ENCODE data around the gene BBC3. TPM values are rescaled to one million over a fixed set of nuclear protein-coding genes. Genes with fewer than 3 reads are reported as not detected.

Gene BBC3
- total RNA-seq, 1 donor from 2014 or later = 18.6 TPM

GRCh38 chr19:47239152-47239551 is 8.2 kb upstream of the BBC3 start:
- peaks cover 8% of the 10 kb centered on the region for H3K27me3 Mint-ChIP-seq (ENCODE audit: unreplicated experiment)

GRCh38 chr19:47236072-47236675 is 5.2 kb upstream of the BBC3 start:
- no peak overlapping the region for H3K27ac Mint-ChIP-seq (ENCODE audit: unreplicated experiment)
- peaks cover 19% of the 10 kb centered on the region for H3K27me3 Mint-ChIP-seq (ENCODE audit: unreplicated experiment)
- H3K4me3 Mint-ChIP-seq (ENCODE audit: unreplicated experiment) = no peak overlapping the region
- no peaks in the 10 kb centered on the region for H3K9me3 Mint-ChIP-seq (ENCODE audit: unreplicated experiment)
- TF ChIP-seq CTCF (IDR thresholded peaks at IDR 0.05; ENCODE audit: unreplicated experiment) = no peak
- peaks cover 20% of the 10 kb centered on the region for H3K4me1 Mint-ChIP-seq (ENCODE audit: unreplicated experiment)
- no peak for DNase-seq (ENCODE audit: low spot score)
- peaks cover 11% of the 10 kb centered on the region for H3K36me3 Mint-ChIP-seq (ENCODE audit: low read depth, unreplicated experiment)

More at GRCh38 chr19:47239152-47239551, 8.2 kb upstream of the BBC3 start:
- H3K9me3 Mint-ChIP-seq (ENCODE audit: unreplicated experiment) = no peaks in the 10 kb centered on the region
- H3K27ac Mint-ChIP-seq (ENCODE audit: unreplicated experiment) = peak overlapping the region; percentile 27
- DNase-seq (ENCODE audit: low spot score) = no peak
- H3K4me1 Mint-ChIP-seq (ENCODE audit: unreplicated experiment) = peaks cover 12% of the 10 kb centered on the region
- H3K4me3 Mint-ChIP-seq (ENCODE audit: unreplicated experiment) = peak overlapping the region; percentile 85
- no peak for TF ChIP-seq CTCF (IDR thresholded peaks at IDR 0.05; ENCODE audit: unreplicated experiment)
- peaks cover 10% of the 10 kb centered on the region for H3K36me3 Mint-ChIP-seq (ENCODE audit: low read depth, unreplicated experiment)

- peaks cover 7% of the 10 kb centered on the region for H3K36me3 Mint-ChIP-seq (ENCODE audit: low read depth, unreplicated experiment)
- TF ChIP-seq CTCF (IDR thresholded peaks at IDR 0.05; ENCODE audit: unreplicated experiment) = no peak
- peak overlapping the region; percentile 90 for H3K4me3 Mint-ChIP-seq (ENCODE audit: unreplicated experiment)
- H3K9me3 Mint-ChIP-seq (ENCODE audit: unreplicated experiment) = no peaks in the 10 kb centered on the region
- H3K4me1 Mint-ChIP-seq (ENCODE audit: unreplicated experiment) = peaks cover 15% of the 10 kb centered on the region
- peaks cover 17% of the 10 kb centered on the region for H3K27me3 Mint-ChIP-seq (ENCODE audit: unreplicated experiment)
- peak overlapping the region; percentile 93 for H3K27ac Mint-ChIP-seq (ENCODE audit: unreplicated experiment)
- no peak for DNase-seq (ENCODE audit: low spot score)
These were observed 1.6 kb upstream of the BBC3 start for GRCh38 chr19:47232422-47233211.

GRCh38 chr19:47231215-47232054 is 436 bp upstream of the BBC3 start:
- Mint-ChIP-seq H3K36me3 (ENCODE audit: low read depth, unreplicated experiment) (peaks cover 7% of the 10 kb centered on the region), H3K4me1 (ENCODE audit: unreplicated experiment) (peaks cover 15% of the 10 kb centered on the region), H3K27ac (ENCODE audit: unreplicated experiment) (peak overlapping the region; percentile 93), H3K9me3 (ENCODE audit: unreplicated experiment) (no peaks in the 10 kb centered on the region), H3K4me3 (ENCODE audit: unreplicated experiment) (peak overlapping the region; percentile 90), H3K27me3 (ENCODE audit: unreplicated experiment) (peaks cover 16% of the 10 kb centered on the region)
- peak; percentile 86 for DNase-seq (ENCODE audit: low spot score)
- TF ChIP-seq CTCF (IDR thresholded peaks at IDR 0.05; ENCODE audit: unreplicated experiment) = no peak

All from endothelial cell (in vitro differentiated cells).